HG02840 (cell line): ENCODE measurements around the gene LCE3B.
"Not testable (repeated sequence)": the region's sequence is repeated elsewhere in the genome, so short reads cannot be mapped to it uniquely, and the experiment has no call there.

Source experiments
- ATAC-seq: cut with Tn5 transposase; IDR thresholded peaks from one replicate; pipeline ENCODE4 v1.9.1; 2021; ENCODE audit warnings: mild to moderate bottlenecking, moderate library complexity, moderate number of reproducible peaks; ENCODE audit not compliant: unreplicated experiment, low FRiP score

Gene LCE3B

GRCh38 chr1:152613511-152613910 is at the start of gene LCE3B:
TSS of gene LCE3B (plus strand) at chr1:152613811. CDS start at chr1:152613811, 0 bp downstream.
- ATAC-seq, result no peak

GRCh38 chr1:152565115-152565514 is 48.5 kb upstream of the LCE3B start:
- no peak for ATAC-seq

- ATAC-seq, result no peak
Measured at GRCh38 chr1:152565535-152566215, 47.9 kb upstream of the LCE3B start.

GRCh38 chr1:152566681-152567080 is 46.9 kb upstream of the LCE3B start, which contains the start of gene LCE3E:
TSS of gene LCE3E (minus strand) at chr1:152566780. CDS start at chr1:152566208, 572 bp downstream.
- ATAC-seq, result no peak

- no peak for ATAC-seq
Measured at GRCh38 chr1:152577168-152577567, 36.4 kb upstream of the LCE3B start.

- not testable (repeated sequence) for ATAC-seq
Measured at GRCh38 chr1:152579526-152579925, 34.1 kb upstream of the LCE3B start.

GRCh38 chr1:152580433-152580832 is 33.2 kb upstream of the LCE3B start, which contains the start of gene LCE3D:
TSS of gene LCE3D (minus strand) at chr1:152580516. CDS start at chr1:152579936, 580 bp downstream.
- ATAC-seq, result no peak

GRCh38 chr1:152582647-152583046 is 31.0 kb upstream of the LCE3B start:
- no peak for ATAC-seq

- no peak for ATAC-seq
Measured at GRCh38 chr1:152585586-152585985, 28.0 kb upstream of the LCE3B start.

- no peak for ATAC-seq
Measured at GRCh38 chr1:152596986-152597385, 16.6 kb upstream of the LCE3B start.

GRCh38 chr1:152599934-152600333 is 13.7 kb upstream of the LCE3B start, which contains the start of gene LCE3C:
TSS of gene LCE3C (plus strand) at chr1:152600234. CDS start at chr1:152600732, 498 bp downstream.
- ATAC-seq, result no peak

GRCh38 chr1:152621993-152622392 is 8.4 kb downstream of the LCE3B start:
- no peak for ATAC-seq

GRCh38 chr1:152622803-152623202 is 9.2 kb downstream of the LCE3B start, which contains the start of gene LCE3A:
TSS of gene LCE3A (minus strand) at chr1:152623103. CDS start at chr1:152623103, 0 bp downstream.
- no peak for ATAC-seq

- ATAC-seq, result no peak
Measured at GRCh38 chr1:152623203-152623844, 9.7 kb downstream of the LCE3B start.

GRCh38 chr1:152626744-152627143 is 13.1 kb downstream of the LCE3B start:
- no peak for ATAC-seq

- ATAC-seq, result no peak
Measured at GRCh38 chr1:152630596-152630995, 17.0 kb downstream of the LCE3B start.

- ATAC-seq, result no peak
Measured at GRCh38 chr1:152640351-152640750, 26.7 kb downstream of the LCE3B start.

- no peak for ATAC-seq
Measured at GRCh38 chr1:152643945-152644344, 30.3 kb downstream of the LCE3B start.

GRCh38 chr1:152645146-152645545 is 31.5 kb downstream of the LCE3B start:
- no peak for ATAC-seq

GRCh38 chr1:152646656-152647055 is 33.0 kb downstream of the LCE3B start:
- no peak for ATAC-seq

GRCh38 chr1:152654110-152654509 is 40.5 kb downstream of the LCE3B start:
- ATAC-seq, result no peak

GRCh38 chr1:152656459-152656858 is 42.8 kb downstream of the LCE3B start:
- no peak for ATAC-seq
